Measurements from ENCODE around the gene SERGEF. TPM values are rescaled to one million over a fixed set of nuclear protein-coding genes. Genes with fewer than 3 reads are reported as not detected.

The SERGEF gene
- total RNA-seq, 3 donors from 2014 or later: 23.6 to 45.0 (median 23.8) TPM

- no peaks in the 10 kb centered on the region for H3K9me3 ChIP-seq
- H3K4me1 ChIP-seq (ENCODE audit: low read depth): no peaks in the 10 kb centered on the region
- ATAC-seq (no peak), DNase-seq (no peak)
- H3K36me3 ChIP-seq (ENCODE audit: low read depth): no peaks in the 10 kb centered on the region
- intact Hi-C loops (cut with DNase I, micrococcal nuclease): no loop called here
- H3K4me3 ChIP-seq: no peak overlapping the region
- TF ChIP-seq CTCF (IDR thresholded peaks at IDR 0.05): no peak
These were observed 235.1 kb downstream of the SERGEF start for GRCh38 chr11:17777738-17778091.

- Histone ChIP-seq H3K4me3 (no peak overlapping the region), H3K9me3 (no peaks in the 10 kb centered on the region), H3K4me1 (ENCODE audit: low read depth) (no peaks in the 10 kb centered on the region), H3K36me3 (ENCODE audit: low read depth) (no peaks in the 10 kb centered on the region)
- DNase-seq: no peak
- no peak for ATAC-seq
- TF ChIP-seq CTCF (IDR thresholded peaks at IDR 0.05): no peak
- intact Hi-C loops (cut with DNase I, micrococcal nuclease): no loop called here
These were observed 235.6 kb downstream of the SERGEF start for GRCh38 chr11:17777086-17777737.

- H3K4me1 ChIP-seq (ENCODE audit: low read depth): no peaks in the 10 kb centered on the region
- ATAC-seq (no peak), DNase-seq (no peak)
- H3K36me3 ChIP-seq (ENCODE audit: low read depth): no peaks in the 10 kb centered on the region
- intact Hi-C loops (cut with DNase I, micrococcal nuclease): no loop called here
- TF ChIP-seq CTCF (IDR thresholded peaks at IDR 0.05): no peak
- no peaks in the 10 kb centered on the region for H3K9me3 ChIP-seq
- H3K4me3 ChIP-seq: no peak overlapping the region
These were observed 236.5 kb downstream of the SERGEF start for GRCh38 chr11:17776212-17776875.

- H3K4me3 ChIP-seq: no peak overlapping the region
- no peaks in the 10 kb centered on the region for H3K9me3 ChIP-seq
- no peak for ATAC-seq
- no peaks in the 10 kb centered on the region for H3K4me1 ChIP-seq (ENCODE audit: low read depth)
- intact Hi-C loops (cut with DNase I, micrococcal nuclease): no loop called here
- no peaks in the 10 kb centered on the region for H3K36me3 ChIP-seq (ENCODE audit: low read depth)
- DNase-seq: no peak
- TF ChIP-seq CTCF (IDR thresholded peaks at IDR 0.05): no peak
These were observed 237.2 kb downstream of the SERGEF start for GRCh38 chr11:17775507-17776211.

- no peaks in the 10 kb centered on the region for H3K36me3 ChIP-seq (ENCODE audit: low read depth)
- no peak overlapping the region for H3K4me3 ChIP-seq
- ATAC-seq: no peak
- intact Hi-C loops (cut with DNase I, micrococcal nuclease): no loop called here
- H3K9me3 ChIP-seq: no peaks in the 10 kb centered on the region
- DNase-seq: no peak
- no peak for TF ChIP-seq CTCF (IDR thresholded peaks at IDR 0.05)
- H3K4me1 ChIP-seq (ENCODE audit: low read depth): peaks cover 6% of the 10 kb centered on the region
These were observed 237.9 kb downstream of the SERGEF start for GRCh38 chr11:17775035-17775348.
